HepG2 (cell line): Measurements from ENCODE around the gene LENG1. TPM values are rescaled to one million over a fixed set of nuclear protein-coding genes. Genes with fewer than 3 reads are reported as not detected.

Experiments used
- BCL6 ChIP-seq: IDR thresholded peaks from 2 replicates; pipeline ENCODE4 v1.6.1; 2016; ENCODE audit warnings: missing genetic modification reagents, missing compliant biosample characterization
- DR1 ChIP-seq: sonication (generic); formaldehyde crosslinking; IDR thresholded peaks from 2 replicates; pipeline ENCODE4 v1.8.0; 2021; ENCODE audit warnings: mild to moderate bottlenecking, missing genetic modification reagents, inconsistent platforms
- FLYWCH1 ChIP-seq: sonication (generic); formaldehyde crosslinking; IDR thresholded peaks from 2 replicates; pipeline ENCODE4 v1.8.1; 2023; ENCODE audit warnings: mild to moderate bottlenecking, missing genetic modification reagents
- HDAC6 ChIP-seq: fragments of 200-600 bp; sonication (generic); IDR thresholded peaks from 2 replicates; pipeline ENCODE4 v1.7.0; 2017; ENCODE audit warnings: mild to moderate bottlenecking, antibody characterized with exemption, low read length, low read depth
- ISL2 ChIP-seq: sonication (generic); formaldehyde crosslinking; IDR thresholded peaks from 2 replicates; pipeline ENCODE4 v1.5.0; 2020; ENCODE audit warnings: missing genetic modification reagents
- MTA3 ChIP-seq: sonication (generic); formaldehyde crosslinking; IDR thresholded peaks from 2 replicates; pipeline ENCODE4 v1.4.0; 2020; ENCODE audit warnings: missing genetic modification reagents
- NCOA1 ChIP-seq: sonication (generic); formaldehyde crosslinking; IDR thresholded peaks from 2 replicates; pipeline ENCODE4 v1.9.0; 2021; ENCODE audit warnings: missing genetic modification reagents
- PAF1 ChIP-seq: IDR thresholded peaks from 2 replicates; pipeline ENCODE4 v1.6.1; 2016; ENCODE audit warnings: missing genetic modification reagents, missing compliant biosample characterization
- RBM22 ChIP-seq: fragments of 200-400 bp; formaldehyde crosslinking; optimal IDR thresholded peaks from 2 replicates; pipeline ENCODE3; 2017; ENCODE audit warnings: mild to moderate bottlenecking, low read length, moderate library complexity
- RFXANK ChIP-seq: IDR thresholded peaks from 2 replicates; pipeline ENCODE4 v1.6.1; 2016
- SIN3B ChIP-seq: fragments of 150-350 bp; IDR thresholded peaks from 2 replicates; pipeline ENCODE4 v1.6.1; 2014; ENCODE audit warnings: low read length
- SKI ChIP-seq: fragments of 450-650 bp; IDR thresholded peaks from one replicate; pipeline ENCODE4 v1.6.1; 2018; ENCODE audit warnings: mild to moderate bottlenecking; ENCODE audit not compliant: partially characterized antibody
- TOE1 ChIP-seq: sonication (generic); formaldehyde crosslinking; IDR thresholded peaks from 2 replicates; pipeline ENCODE4 v1.4.0; 2020; ENCODE audit warnings: mild to moderate bottlenecking, missing genetic modification reagents
- XRCC5 ChIP-seq: fragments of 200-400 bp; formaldehyde crosslinking; optimal IDR thresholded peaks from 2 replicates; pipeline ENCODE3; 2017; ENCODE audit warnings: mild to moderate bottlenecking, low read length
- ZNF143 ChIP-seq: sonication (generic); formaldehyde crosslinking; IDR thresholded peaks from 2 replicates; pipeline ENCODE4 v1.4.0; 2020; ENCODE audit warnings: missing genetic modification reagents
- ZNF24 ChIP-seq: fragments of 450-650 bp; IDR thresholded peaks from 2 replicates; pipeline ENCODE4 v1.6.1; 2017; ENCODE audit warnings: antibody characterized with exemption, mild to moderate bottlenecking
- ZNF326 ChIP-seq: sonication (generic); formaldehyde crosslinking; IDR thresholded peaks from 2 replicates; pipeline ENCODE4 v1.4.0; 2020; ENCODE audit warnings: missing genetic modification reagents, borderline replicate concordance
- ZNF331 ChIP-seq: sonication (generic); formaldehyde crosslinking; IDR thresholded peaks from 2 replicates; pipeline ENCODE4 v1.4.0; 2020; ENCODE audit warnings: missing genetic modification reagents
- ZNF749 ChIP-seq: sonication (generic); formaldehyde crosslinking; IDR thresholded peaks from 2 replicates; pipeline ENCODE4 v1.8.0; 2022; ENCODE audit warnings: mild to moderate bottlenecking, missing genetic modification reagents, moderate library complexity, borderline replicate concordance
- ZNF775 ChIP-seq: sonication (generic); formaldehyde crosslinking; IDR thresholded peaks from 2 replicates; pipeline ENCODE4 v1.4.0; 2020; ENCODE audit warnings: missing genetic modification reagents, mild to moderate bottlenecking, moderate library complexity, borderline replicate concordance
- polyA plus RNA-seq, 8 experiments: library from polyadenylated mRNA; depleted of rRNA in 3 of 8; stranded (reverse) in 7 of 8; unstranded in 1 of 8; fragments of >200 nt; fragmentation: Illumina TruSeq in 4 of 8; extraction: Trizol in 4 of 8; gene quantifications; 2 replicates each; pipeline versions ENCODE4 v1.2.1 to v1.2.3, GENCODE V29; 2011 to 2016; ENCODE audit warnings: low read depth in 4 of 8, missing spikeins in 1 of 8, mixed read lengths in 1 of 8; ENCODE audit not compliant: insufficient read depth in 1 of 8
- total RNA-seq, 5 experiments: library from RNA; depleted of rRNA; stranded (reverse); fragments of >200 nt; fragmentation: Illumina TruSeq; extraction: Trizol; gene quantifications; 2 replicates each; pipeline ENCODE4 v1.2.3, GENCODE V29; 2016; ENCODE audit warnings: low read depth in 1 of 5
- TF ChIP-seq, protein P1 (sequence below): sonication (generic); formaldehyde crosslinking; IDR thresholded peaks from 2 replicates; pipeline ENCODE4 v1.5.1; 2020; ENCODE audit warnings: mild to moderate bottlenecking, missing genetic modification reagents
- TF ChIP-seq, protein P2 (sequence below): sonication (generic); formaldehyde crosslinking; IDR thresholded peaks from 2 replicates; pipeline ENCODE4 v1.8.0; 2022; ENCODE audit warnings: mild to moderate bottlenecking, missing genetic modification reagents, moderate library complexity
- TF ChIP-seq, protein P3 (sequence below): sonication (generic); formaldehyde crosslinking; IDR thresholded peaks from 2 replicates; pipeline ENCODE4 v1.4.0; 2020; ENCODE audit warnings: mild to moderate bottlenecking, missing genetic modification reagents, borderline replicate concordance

Gene LENG1
- total and polyA plus RNA-seq, 2 of the 13 experiments (the other 11 are each of a cell fraction or from before 2014, with no cell fraction given) = 1.8 to 3.8 TPM

DNA sequence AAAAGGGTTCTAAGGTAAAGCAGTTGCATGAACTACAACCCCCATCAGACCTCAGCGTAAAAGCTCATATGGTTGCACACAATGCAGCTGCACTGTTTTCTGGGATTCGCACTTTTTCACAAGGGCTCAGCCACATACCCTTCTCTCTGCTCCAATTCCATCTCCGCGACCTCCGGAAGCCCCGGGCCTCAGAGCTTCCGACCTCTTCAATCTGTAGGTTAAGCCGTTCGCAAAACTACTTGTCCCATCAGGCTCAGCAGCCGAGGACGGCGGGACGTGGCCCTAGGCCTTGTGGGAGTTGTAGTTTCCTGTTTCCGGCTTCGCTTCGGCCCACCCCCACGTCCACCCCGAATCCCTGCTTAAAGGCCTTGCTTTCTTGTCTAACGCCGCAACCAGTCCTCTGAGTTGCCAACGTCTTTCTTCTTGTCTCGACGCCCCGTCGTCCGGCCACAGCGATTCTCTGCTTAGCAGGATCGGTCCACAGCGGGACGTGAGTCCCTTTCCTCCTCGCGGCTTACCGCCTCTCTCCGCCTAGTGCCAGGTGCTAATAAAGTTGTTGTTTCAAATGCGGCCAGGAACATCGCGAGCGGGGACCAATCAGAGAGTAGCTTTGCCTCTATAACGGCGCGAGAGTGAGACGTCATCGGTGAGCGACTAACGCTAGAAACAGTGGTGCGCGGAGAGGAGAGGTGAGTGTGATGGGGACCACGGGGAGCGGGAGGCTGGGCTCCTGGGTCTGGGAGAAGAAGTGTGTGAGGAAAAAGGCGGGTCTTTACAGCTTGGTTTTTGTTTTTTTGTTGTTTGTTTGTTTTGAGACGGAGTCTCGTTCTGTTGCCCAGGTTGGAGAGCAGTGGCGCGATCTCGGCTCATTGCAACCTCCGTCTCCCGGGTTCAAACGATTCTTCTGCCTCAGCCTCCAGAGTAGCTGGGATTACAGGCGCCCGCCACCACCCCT, 44.1 kb downstream of the LENG1 start, which contains the start of the genes PRPF31 and TFPT (continued):
- TF ChIP-seq, protein P1, sequence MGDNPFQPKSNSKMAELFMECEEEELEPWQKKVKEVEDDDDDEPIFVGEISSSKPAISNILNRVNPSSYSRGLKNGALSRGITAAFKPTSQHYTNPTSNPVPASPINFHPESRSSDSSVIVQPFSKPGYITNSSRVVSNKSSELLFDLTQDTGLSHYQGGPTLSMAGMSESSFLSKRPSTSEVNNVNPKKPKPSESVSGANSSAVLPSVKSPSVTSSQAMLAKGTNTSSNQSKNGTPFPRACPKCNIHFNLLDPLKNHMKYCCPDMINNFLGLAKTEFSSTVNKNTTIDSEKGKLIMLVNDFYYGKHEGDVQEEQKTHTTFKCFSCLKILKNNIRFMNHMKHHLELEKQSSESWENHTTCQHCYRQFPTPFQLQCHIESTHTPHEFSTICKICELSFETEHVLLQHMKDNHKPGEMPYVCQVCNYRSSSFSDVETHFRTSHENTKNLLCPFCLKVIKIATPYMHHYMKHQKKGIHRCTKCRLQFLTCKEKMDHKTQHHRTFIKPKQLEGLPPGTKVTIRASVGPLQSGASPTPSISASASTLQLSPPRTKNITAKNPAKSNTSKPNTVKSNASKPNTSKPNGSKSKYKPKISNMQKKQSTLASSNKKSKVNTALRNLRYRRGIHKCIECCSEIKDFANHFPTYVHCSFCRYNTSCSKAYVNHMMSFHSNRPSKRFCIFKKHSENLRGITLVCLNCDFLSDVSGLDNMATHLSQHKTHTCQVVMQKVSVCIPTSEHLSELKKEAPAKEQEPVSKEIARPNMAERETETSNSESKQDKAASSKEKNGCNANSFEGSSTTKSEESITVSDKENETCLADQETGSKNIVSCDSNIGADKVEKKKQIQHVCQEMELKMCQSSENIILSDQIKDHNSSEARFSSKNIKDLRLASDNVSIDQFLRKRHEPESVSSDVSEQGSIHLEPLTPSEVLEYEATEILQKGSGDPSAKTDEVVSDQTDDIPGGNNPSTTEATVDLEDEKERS (CRISPR knock-in tag) = no peak; the same call in 1 of the 2 replicates
- TF ChIP-seq HDAC6 (no peak), NCOA1 (CRISPR knock-in tag) (no peak), ZNF331 (CRISPR knock-in tag) (peak; percentile 62; the same call in 1 of the 2 replicates), DR1 (CRISPR knock-in tag) (no peak), MTA3 (CRISPR knock-in tag) (0 out of 2 replicates have a peak, but pooled peaks have one; percentile 45), RBM22 (no peak), FLYWCH1 (CRISPR knock-in tag) (no peak), ZNF749 (CRISPR knock-in tag) (no peak), ZNF326 (CRISPR knock-in tag) (no peak), PAF1 (CRISPR knock-in tag) (no peak), ISL2 (peak; percentile 52), ZNF24 (no peak), RFXANK (no peak), SIN3B (peak; percentile 99), ZNF775 (CRISPR knock-in tag) (0 out of 2 replicates have a peak, but pooled peaks have one; percentile 63), SKI (no peak), TOE1 (CRISPR knock-in tag) (no peak), ZNF143 (CRISPR knock-in tag) (peak; percentile 98), BCL6 (CRISPR knock-in tag) (peak; percentile 9; the same call in 1 of the 2 replicates), XRCC5 (peak; percentile 53)
- TF ChIP-seq, protein P2, sequence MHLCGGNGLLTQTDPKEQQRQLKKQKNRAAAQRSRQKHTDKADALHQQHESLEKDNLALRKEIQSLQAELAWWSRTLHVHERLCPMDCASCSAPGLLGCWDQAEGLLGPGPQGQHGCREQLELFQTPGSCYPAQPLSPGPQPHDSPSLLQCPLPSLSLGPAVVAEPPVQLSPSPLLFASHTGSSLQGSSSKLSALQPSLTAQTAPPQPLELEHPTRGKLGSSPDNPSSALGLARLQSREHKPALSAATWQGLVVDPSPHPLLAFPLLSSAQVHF = no peak
- TF ChIP-seq, protein P3, sequence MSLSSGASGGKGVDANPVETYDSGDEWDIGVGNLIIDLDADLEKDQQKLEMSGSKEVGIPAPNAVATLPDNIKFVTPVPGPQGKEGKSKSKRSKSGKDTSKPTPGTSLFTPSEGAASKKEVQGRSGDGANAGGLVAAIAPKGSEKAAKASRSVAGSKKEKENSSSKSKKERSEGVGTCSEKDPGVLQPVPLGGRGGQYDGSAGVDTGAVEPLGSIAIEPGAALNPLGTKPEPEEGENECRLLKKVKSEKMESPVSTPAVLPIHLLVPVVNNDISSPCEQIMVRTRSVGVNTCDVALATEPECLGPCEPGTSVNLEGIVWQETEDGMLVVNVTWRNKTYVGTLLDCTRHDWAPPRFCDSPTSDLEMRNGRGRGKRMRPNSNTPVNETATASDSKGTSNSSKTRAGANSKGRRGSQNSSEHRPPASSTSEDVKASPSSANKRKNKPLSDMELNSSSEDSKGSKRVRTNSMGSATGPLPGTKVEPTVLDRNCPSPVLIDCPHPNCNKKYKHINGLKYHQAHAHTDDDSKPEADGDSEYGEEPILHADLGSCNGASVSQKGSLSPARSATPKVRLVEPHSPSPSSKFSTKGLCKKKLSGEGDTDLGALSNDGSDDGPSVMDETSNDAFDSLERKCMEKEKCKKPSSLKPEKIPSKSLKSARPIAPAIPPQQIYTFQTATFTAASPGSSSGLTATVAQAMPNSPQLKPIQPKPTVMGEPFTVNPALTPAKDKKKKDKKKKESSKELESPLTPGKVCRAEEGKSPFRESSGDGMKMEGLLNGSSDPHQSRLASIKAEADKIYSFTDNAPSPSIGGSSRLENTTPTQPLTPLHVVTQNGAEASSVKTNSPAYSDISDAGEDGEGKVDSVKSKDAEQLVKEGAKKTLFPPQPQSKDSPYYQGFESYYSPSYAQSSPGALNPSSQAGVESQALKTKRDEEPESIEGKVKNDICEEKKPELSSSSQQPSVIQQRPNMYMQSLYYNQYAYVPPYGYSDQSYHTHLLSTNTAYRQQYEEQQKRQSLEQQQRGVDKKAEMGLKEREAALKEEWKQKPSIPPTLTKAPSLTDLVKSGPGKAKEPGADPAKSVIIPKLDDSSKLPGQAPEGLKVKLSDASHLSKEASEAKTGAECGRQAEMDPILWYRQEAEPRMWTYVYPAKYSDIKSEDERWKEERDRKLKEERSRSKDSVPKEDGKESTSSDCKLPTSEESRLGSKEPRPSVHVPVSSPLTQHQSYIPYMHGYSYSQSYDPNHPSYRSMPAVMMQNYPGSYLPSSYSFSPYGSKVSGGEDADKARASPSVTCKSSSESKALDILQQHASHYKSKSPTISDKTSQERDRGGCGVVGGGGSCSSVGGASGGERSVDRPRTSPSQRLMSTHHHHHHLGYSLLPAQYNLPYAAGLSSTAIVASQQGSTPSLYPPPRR = peak; percentile 72; the same call in 1 of the 2 replicates
